GM18502 (cell line): ENCODE measurements around the gene COG3.

Experiments
- ATAC-seq: cut with Tn5 transposase; IDR thresholded peaks from one replicate; pipeline ENCODE4 v1.9.1; 2021; ENCODE audit warnings: mild to moderate bottlenecking; ENCODE audit not compliant: unreplicated experiment, poor library complexity

The COG3 gene

GRCh38 chr13:45446181-45446580 is 18.6 kb upstream of the COG3 start:
- no peak for ATAC-seq

- ATAC-seq: no peak
These were observed 17.6 kb upstream of the COG3 start for GRCh38 chr13:45447050-45447661.

GRCh38 chr13:45448965-45449559 is 15.7 kb upstream of the COG3 start:
- no peak for ATAC-seq

GRCh38 chr13:45451282-45451681 is 13.5 kb upstream of the COG3 start:
- no peak for ATAC-seq

GRCh38 chr13:45454204-45454603 is 10.5 kb upstream of the COG3 start:
- no peak for ATAC-seq

GRCh38 chr13:45456196-45456972 is 8.4 kb upstream of the COG3 start:
- ATAC-seq: no peak

GRCh38 chr13:45464141-45464686 is 525 bp upstream of the COG3 start:
- no peak for ATAC-seq

- no peak for ATAC-seq
These were observed 1.6 kb downstream of the COG3 start for GRCh38 chr13:45466359-45466758.

- ATAC-seq: no peak
These were observed 3.9 kb downstream of the COG3 start for GRCh38 chr13:45468635-45469034.

GRCh38 chr13:45472171-45472705 is 7.5 kb downstream of the COG3 start:
- no peak for ATAC-seq

- ATAC-seq: no peak
These were observed 8.9 kb downstream of the COG3 start for GRCh38 chr13:45473627-45474026.

- peak; percentile 46 for ATAC-seq
These were observed 10.1 kb downstream of the COG3 start for GRCh38 chr13:45474584-45475454.

GRCh38 chr13:45479661-45480060 is 14.9 kb downstream of the COG3 start:
- no peak for ATAC-seq

- ATAC-seq: no peak
These were observed 16.9 kb downstream of the COG3 start for GRCh38 chr13:45481688-45482087.

- ATAC-seq: no peak
These were observed 17.9 kb downstream of the COG3 start for GRCh38 chr13:45482571-45483173.

- ATAC-seq: no peak
These were observed 22.9 kb downstream of the COG3 start for GRCh38 chr13:45487604-45488003.

GRCh38 chr13:45490068-45490467 is 25.3 kb downstream of the COG3 start:
- no peak for ATAC-seq

- ATAC-seq: no peak
These were observed 27.8 kb downstream of the COG3 start for GRCh38 chr13:45492538-45492937.

- ATAC-seq: no peak
These were observed 32.2 kb downstream of the COG3 start for GRCh38 chr13:45496942-45497341.
